HepG2 (cell line): Measurements from ENCODE around the gene TAF1B. TPM values are rescaled to one million over a fixed set of nuclear protein-coding genes. Genes with fewer than 3 reads are reported as not detected.

Source experiments
- BCL6 ChIP-seq: IDR thresholded peaks from 2 replicates; pipeline ENCODE4 v1.6.1; 2016; ENCODE audit warnings: missing genetic modification reagents, missing compliant biosample characterization
- CC2D1A ChIP-seq: sonication (generic); formaldehyde crosslinking; IDR thresholded peaks from 2 replicates; pipeline ENCODE4 v1.8.1; 2023; ENCODE audit warnings: mild to moderate bottlenecking, missing genetic modification reagents
- FOSL1 ChIP-seq: sonication (generic); formaldehyde crosslinking; IDR thresholded peaks from 2 replicates; pipeline ENCODE4 v1.9.0; 2021; ENCODE audit warnings: missing genetic modification reagents, borderline replicate concordance
- HOXA7 ChIP-seq: sonication (generic); formaldehyde crosslinking; IDR thresholded peaks from 2 replicates; pipeline ENCODE4 v1.8.1; 2022; ENCODE audit warnings: mild to moderate bottlenecking, missing genetic modification reagents, moderate library complexity
- MAF1 ChIP-seq: sonication (generic); formaldehyde crosslinking; IDR thresholded peaks from 2 replicates; pipeline ENCODE4 v1.5.0; 2020; ENCODE audit warnings: missing genetic modification reagents, borderline replicate concordance
- NCOA5 ChIP-seq: sonication (generic); formaldehyde crosslinking; IDR thresholded peaks from 2 replicates; pipeline ENCODE4 v1.4.0; 2020; ENCODE audit warnings: missing genetic modification reagents
- NRL ChIP-seq: sonication (generic); formaldehyde crosslinking; IDR thresholded peaks from 2 replicates; pipeline ENCODE4 v1.5.0; 2020; ENCODE audit warnings: missing genetic modification reagents, mild to moderate bottlenecking, moderate library complexity, borderline replicate concordance
- RFXANK ChIP-seq: IDR thresholded peaks from 2 replicates; pipeline ENCODE4 v1.6.1; 2016
- SIX4 ChIP-seq: sonication (generic); formaldehyde crosslinking; IDR thresholded peaks from 2 replicates; pipeline ENCODE4 v1.4.0; 2020; ENCODE audit warnings: missing genetic modification reagents
- SMYD3 ChIP-seq: sonication (generic); formaldehyde crosslinking; IDR thresholded peaks from 2 replicates; pipeline ENCODE4 v1.8.1; 2023; ENCODE audit warnings: mild to moderate bottlenecking, missing genetic modification reagents
- TOPORS ChIP-seq: sonication (generic); formaldehyde crosslinking; IDR thresholded peaks from 2 replicates; pipeline ENCODE4 v1.8.0; 2023; ENCODE audit warnings: mild to moderate bottlenecking, missing genetic modification reagents
- ZBTB7B ChIP-seq: sonication (generic); formaldehyde crosslinking; IDR thresholded peaks from 2 replicates; pipeline ENCODE4 v1.4.0; 2020; ENCODE audit warnings: missing genetic modification reagents
- ZC3H4 ChIP-seq: sonication (generic); formaldehyde crosslinking; IDR thresholded peaks from 2 replicates; pipeline ENCODE4 v1.4.0; 2020; ENCODE audit warnings: missing genetic modification reagents, borderline replicate concordance
- ZFP36L1 ChIP-seq: sonication (generic); formaldehyde crosslinking; IDR thresholded peaks from 2 replicates; pipeline ENCODE4 v1.8.0; 2022; ENCODE audit warnings: mild to moderate bottlenecking, missing genetic modification reagents, moderate library complexity
- ZFP62 ChIP-seq: sonication (generic); formaldehyde crosslinking; IDR thresholded peaks from 2 replicates; pipeline ENCODE4 v1.4.0; 2020; ENCODE audit warnings: missing genetic modification reagents
- ZMYM2 ChIP-seq: sonication (generic); formaldehyde crosslinking; IDR thresholded peaks from 2 replicates; pipeline ENCODE4 v1.8.0; 2022; ENCODE audit warnings: mild to moderate bottlenecking, missing genetic modification reagents
- ZNF230 ChIP-seq: sonication (generic); formaldehyde crosslinking; IDR thresholded peaks from 2 replicates; pipeline ENCODE4 v1.4.0; 2020; ENCODE audit warnings: mild to moderate bottlenecking, missing genetic modification reagents
- ZNF367 ChIP-seq: sonication (generic); formaldehyde crosslinking; IDR thresholded peaks from 2 replicates; pipeline ENCODE4 v1.4.0; 2020; ENCODE audit warnings: missing genetic modification reagents, borderline replicate concordance
- ZNF383 ChIP-seq: sonication (generic); formaldehyde crosslinking; IDR thresholded peaks from 2 replicates; pipeline ENCODE4 v1.4.0; 2020; ENCODE audit warnings: missing genetic modification reagents, mild to moderate bottlenecking, borderline replicate concordance
- ZNF777 ChIP-seq: sonication (generic); formaldehyde crosslinking; IDR thresholded peaks from 2 replicates; pipeline ENCODE4 v1.4.0; 2020; ENCODE audit warnings: missing genetic modification reagents
- ZNF839 ChIP-seq: sonication (generic); formaldehyde crosslinking; IDR thresholded peaks from 2 replicates; pipeline ENCODE4 v1.4.0; 2020; ENCODE audit warnings: missing genetic modification reagents, mild to moderate bottlenecking, borderline replicate concordance
- ZNF879 ChIP-seq: sonication (generic); formaldehyde crosslinking; IDR thresholded peaks from 2 replicates; pipeline ENCODE4 v1.8.1; 2023; ENCODE audit warnings: missing genetic modification reagents
- polyA plus RNA-seq, 8 experiments: library from polyadenylated mRNA; depleted of rRNA in 3 of 8; stranded (reverse) in 7 of 8; unstranded in 1 of 8; fragments of >200 nt; fragmentation: Illumina TruSeq in 4 of 8; extraction: Trizol in 4 of 8; gene quantifications; 2 replicates each; pipeline versions ENCODE4 v1.2.1 to v1.2.3, GENCODE V29; 2011 to 2016; ENCODE audit warnings: low read depth in 4 of 8, missing spikeins in 1 of 8, mixed read lengths in 1 of 8; ENCODE audit not compliant: insufficient read depth in 1 of 8
- total RNA-seq, 5 experiments: library from RNA; depleted of rRNA; stranded (reverse); fragments of >200 nt; fragmentation: Illumina TruSeq; extraction: Trizol; gene quantifications; 2 replicates each; pipeline ENCODE4 v1.2.3, GENCODE V29; 2016; ENCODE audit warnings: low read depth in 1 of 5
- TF ChIP-seq, protein P1 (sequence below): sonication (generic); formaldehyde crosslinking; IDR thresholded peaks from 2 replicates; pipeline ENCODE4 v1.5.0; 2020; ENCODE audit warnings: missing genetic modification reagents, mild to moderate bottlenecking, borderline replicate concordance
- TF ChIP-seq, protein P2 (sequence below): sonication (generic); formaldehyde crosslinking; IDR thresholded peaks from 2 replicates; pipeline ENCODE4 v1.8.0; 2022; ENCODE audit warnings: mild to moderate bottlenecking, missing genetic modification reagents, moderate library complexity
- TF ChIP-seq, protein P3 (sequence below): sonication (generic); formaldehyde crosslinking; IDR thresholded peaks from 2 replicates; pipeline ENCODE4 v1.5.0; 2020; ENCODE audit warnings: mild to moderate bottlenecking, missing genetic modification reagents
- TF ChIP-seq, protein P4 (sequence below): sonication (generic); formaldehyde crosslinking; IDR thresholded peaks from 2 replicates; pipeline ENCODE4 v1.8.1; 2023; ENCODE audit warnings: mild to moderate bottlenecking, inconsistent platforms, moderate library complexity, missing genetic modification reagents, borderline replicate concordance

TAF1B gene
- total and polyA plus RNA-seq, 2 of the 13 experiments (the other 11 are each of a cell fraction or from before 2014, with no cell fraction given) = 13.3 to 27.7 TPM

DNA sequence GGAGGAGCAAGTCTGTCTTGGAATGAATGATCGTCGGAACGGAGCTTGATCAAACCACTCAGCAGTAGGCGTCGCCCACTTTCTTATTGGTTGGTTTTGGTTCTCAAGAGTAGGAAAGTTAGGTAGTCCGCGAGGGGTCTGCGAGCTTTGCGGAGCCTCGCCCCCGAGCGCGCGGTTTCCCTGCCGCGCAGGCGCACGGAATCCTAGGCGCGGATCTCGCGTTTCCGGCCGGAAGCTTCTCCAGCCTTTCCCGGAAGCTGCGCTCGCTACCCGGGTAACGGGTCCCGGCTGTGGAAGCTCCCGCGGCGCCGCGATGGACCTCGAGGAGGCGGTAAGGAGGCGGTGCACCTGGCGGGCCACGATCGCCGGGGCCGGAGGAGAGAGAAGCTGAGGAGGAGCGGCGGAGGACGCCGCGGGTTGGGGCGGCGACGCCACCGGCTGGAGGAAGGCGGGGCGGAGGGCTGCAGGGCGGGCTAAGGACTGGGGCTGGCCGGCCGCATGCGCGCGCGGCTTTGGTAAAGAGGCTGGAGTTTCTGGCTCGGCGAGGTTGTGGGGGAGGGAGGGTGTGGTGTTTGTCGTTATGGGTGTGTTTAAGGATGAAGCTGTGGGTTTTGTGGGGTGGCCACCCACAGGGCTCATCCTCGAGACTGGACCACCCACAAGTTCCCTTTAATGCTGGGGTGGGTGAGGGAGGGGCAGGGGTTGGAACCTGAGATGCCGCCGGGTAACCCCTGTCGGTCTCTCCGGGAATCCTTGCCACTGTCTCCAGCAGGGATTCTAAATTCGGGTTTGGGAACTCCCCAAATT is at the start of gene TAF1B (continued):
- TF ChIP-seq, protein P1, sequence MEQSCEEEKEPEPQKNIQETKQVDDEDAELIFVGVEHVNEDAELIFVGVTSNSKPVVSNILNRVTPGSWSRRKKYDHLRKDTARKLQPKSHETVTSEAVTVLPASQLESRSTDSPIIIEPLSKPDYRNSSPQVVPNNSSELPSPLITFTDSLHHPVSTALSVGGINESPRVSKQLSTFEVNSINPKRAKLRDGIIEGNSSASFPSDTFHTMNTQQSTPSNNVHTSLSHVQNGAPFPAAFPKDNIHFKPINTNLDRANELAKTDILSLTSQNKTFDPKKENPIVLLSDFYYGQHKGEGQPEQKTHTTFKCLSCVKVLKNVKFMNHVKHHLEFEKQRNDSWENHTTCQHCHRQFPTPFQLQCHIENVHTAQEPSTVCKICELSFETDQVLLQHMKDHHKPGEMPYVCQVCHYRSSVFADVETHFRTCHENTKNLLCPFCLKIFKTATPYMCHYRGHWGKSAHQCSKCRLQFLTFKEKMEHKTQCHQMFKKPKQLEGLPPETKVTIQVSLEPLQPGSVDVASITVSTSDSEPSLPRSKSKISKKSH (CRISPR knock-in tag) = peak; percentile 79; the same call in 1 of the 2 replicates
- TF ChIP-seq ZFP36L1 (no peak), HOXA7 (CRISPR knock-in tag) (no peak), CC2D1A (CRISPR knock-in tag) (no peak), ZNF230 (CRISPR knock-in tag) (no peak), ZNF839 (peak; percentile 20), SMYD3 (peak; percentile 89; the same call in 1 of the 2 replicates), ZNF879 (no peak), ZNF367 (CRISPR knock-in tag) (no peak), MAF1 (CRISPR knock-in tag) (peak; percentile 71; the same call in 1 of the 2 replicates), ZNF383 (CRISPR knock-in tag) (no peak), BCL6 (CRISPR knock-in tag) (peak; percentile 72), ZBTB7B (CRISPR knock-in tag) (peak; percentile 96), SIX4 (CRISPR knock-in tag) (no peak; the same call in none of the 2 replicates), NCOA5 (CRISPR knock-in tag) (no peak), FOSL1 (CRISPR knock-in tag) (peak; percentile 38; the same call in 1 of the 2 replicates), ZFP62 (CRISPR knock-in tag) (0 out of 2 replicates have a peak, but pooled peaks have one; percentile 17), ZMYM2 (no peak; the same call in 1 of the 2 replicates), NRL (CRISPR knock-in tag) (peak; percentile 75; the same call in 1 of the 2 replicates), TOPORS (peak; percentile 96), RFXANK (CRISPR knock-in tag) (0 out of 2 replicates have a peak, but pooled peaks have one; percentile 58), ZNF777 (peak; percentile 71), ZC3H4 (CRISPR knock-in tag) (no peak)
- TF ChIP-seq, protein P2, sequence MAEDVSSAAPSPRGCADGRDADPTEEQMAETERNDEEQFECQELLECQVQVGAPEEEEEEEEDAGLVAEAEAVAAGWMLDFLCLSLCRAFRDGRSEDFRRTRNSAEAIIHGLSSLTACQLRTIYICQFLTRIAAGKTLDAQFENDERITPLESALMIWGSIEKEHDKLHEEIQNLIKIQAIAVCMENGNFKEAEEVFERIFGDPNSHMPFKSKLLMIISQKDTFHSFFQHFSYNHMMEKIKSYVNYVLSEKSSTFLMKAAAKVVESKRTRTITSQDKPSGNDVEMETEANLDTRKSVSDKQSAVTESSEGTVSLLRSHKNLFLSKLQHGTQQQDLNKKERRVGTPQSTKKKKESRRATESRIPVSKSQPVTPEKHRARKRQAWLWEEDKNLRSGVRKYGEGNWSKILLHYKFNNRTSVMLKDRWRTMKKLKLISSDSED (CRISPR knock-in tag) = no peak
- TF ChIP-seq, protein P3, sequence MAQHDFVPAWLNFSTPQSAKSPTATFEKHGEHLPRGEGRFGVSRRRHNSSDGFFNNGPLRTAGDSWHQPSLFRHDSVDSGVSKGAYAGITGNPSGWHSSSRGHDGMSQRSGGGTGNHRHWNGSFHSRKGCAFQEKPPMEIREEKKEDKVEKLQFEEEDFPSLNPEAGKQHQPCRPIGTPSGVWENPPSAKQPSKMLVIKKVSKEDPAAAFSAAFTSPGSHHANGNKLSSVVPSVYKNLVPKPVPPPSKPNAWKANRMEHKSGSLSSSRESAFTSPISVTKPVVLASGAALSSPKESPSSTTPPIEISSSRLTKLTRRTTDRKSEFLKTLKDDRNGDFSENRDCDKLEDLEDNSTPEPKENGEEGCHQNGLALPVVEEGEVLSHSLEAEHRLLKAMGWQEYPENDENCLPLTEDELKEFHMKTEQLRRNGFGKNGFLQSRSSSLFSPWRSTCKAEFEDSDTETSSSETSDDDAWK (CRISPR knock-in tag) = no peak
- TF ChIP-seq, protein P4, sequence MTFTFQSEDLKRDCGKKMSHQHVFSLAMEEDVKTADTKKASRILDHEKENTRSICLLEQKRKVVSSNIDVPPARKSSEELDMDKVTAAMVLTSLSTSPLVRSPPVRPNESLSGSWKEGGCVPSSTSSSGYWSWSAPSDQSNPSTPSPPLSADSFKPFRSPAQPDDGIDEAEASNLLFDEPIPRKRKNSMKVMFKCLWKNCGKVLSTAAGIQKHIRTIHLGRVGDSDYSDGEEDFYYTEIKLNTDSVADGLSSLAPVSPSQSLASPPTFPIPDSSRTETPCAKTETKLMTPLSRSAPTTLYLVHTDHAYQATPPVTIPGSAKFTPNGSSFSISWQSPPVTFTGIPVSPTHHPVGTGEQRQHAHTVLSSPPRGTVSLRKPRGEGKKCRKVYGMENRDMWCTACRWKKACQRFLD (CRISPR knock-in tag) = peak; percentile 80; the same call in 1 of the 2 replicates
